RWPE1 (cell line): ENCODE results near the gene HPSE2.

ENCODE experiments used
- CTCF ChIA-PET: fragments of 350-600 bp; sonication (Branson Sonifier 250); formaldehyde crosslinking; extraction: SDS; loops from one replicate; lab custom pipeline; 2021; lab: Yijun Ruan, JAX
- POLR2A ChIA-PET: fragments of 400-600 bp; formaldehyde crosslinking; extraction: SDS; loops from one replicate; lab custom pipeline; 2020; ENCODE audit warnings: antibody characterized with exemption; ENCODE audit not compliant: low non-redundant PET; lab: Yijun Ruan, JAX
- DNase-seq: peaks from one replicate; pipeline ENCODE4 v3.0.0; 2012; ENCODE audit warnings: low spot score
- H3K27ac ChIP-seq: fragments of 450-650 bp; 2 replicates; pipeline ENCODE4 v1.5.1; 2017
- TF ChIP-seq, protein P1 (sequence below): fragments of 450-650 bp; conservative IDR thresholded peaks from 2 replicates; pipeline ENCODE4 v1.5.1; 2017; ENCODE audit warnings: low read depth, mild to moderate bottlenecking

Gene HPSE2

GRCh38 chr10:99232360-99232999 lies 3.2 kb downstream of the HPSE2 start:
- CTCF ChIA-PET, result no interaction called here
- DNase-seq, result no peak
- POLR2A ChIA-PET, result no interaction called here
- H3K27ac ChIP-seq, result no peak overlapping the region
- TF ChIP-seq, protein P1, sequence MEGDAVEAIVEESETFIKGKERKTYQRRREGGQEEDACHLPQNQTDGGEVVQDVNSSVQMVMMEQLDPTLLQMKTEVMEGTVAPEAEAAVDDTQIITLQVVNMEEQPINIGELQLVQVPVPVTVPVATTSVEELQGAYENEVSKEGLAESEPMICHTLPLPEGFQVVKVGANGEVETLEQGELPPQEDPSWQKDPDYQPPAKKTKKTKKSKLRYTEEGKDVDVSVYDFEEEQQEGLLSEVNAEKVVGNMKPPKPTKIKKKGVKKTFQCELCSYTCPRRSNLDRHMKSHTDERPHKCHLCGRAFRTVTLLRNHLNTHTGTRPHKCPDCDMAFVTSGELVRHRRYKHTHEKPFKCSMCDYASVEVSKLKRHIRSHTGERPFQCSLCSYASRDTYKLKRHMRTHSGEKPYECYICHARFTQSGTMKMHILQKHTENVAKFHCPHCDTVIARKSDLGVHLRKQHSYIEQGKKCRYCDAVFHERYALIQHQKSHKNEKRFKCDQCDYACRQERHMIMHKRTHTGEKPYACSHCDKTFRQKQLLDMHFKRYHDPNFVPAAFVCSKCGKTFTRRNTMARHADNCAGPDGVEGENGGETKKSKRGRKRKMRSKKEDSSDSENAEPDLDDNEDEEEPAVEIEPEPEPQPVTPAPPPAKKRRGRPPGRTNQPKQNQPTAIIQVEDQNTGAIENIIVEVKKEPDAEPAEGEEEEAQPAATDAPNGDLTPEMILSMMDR, result no peak

DNA sequence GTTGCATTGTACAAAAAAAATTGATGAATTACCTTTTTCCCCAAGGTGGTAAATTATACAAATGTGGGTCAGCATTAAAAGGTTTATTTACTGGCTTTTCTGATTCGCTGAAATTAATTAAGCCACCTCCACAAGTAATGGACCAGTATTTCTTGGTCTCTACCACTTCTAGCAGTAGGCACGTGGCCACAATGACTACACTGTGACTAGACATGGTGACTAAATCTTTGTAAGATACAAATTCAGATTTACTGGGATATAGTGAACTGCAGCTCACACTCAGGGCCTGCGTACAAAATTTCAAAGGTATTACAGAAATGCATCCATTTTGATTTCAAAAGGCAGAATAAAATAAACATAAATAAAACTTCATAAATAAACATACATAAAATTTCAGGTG lies 10.9 kb downstream of the HPSE2 start:
- no peak overlapping the region for H3K27ac ChIP-seq
- ChIA-PET POLR2A (no interaction called here), CTCF (no interaction called here)
- TF ChIP-seq, protein P1, result no peak
- no peak for DNase-seq

- no peak for DNase-seq
- TF ChIP-seq, protein P1, result no peak
- H3K27ac ChIP-seq, result no peak overlapping the region
- ChIA-PET POLR2A (no interaction called here), CTCF (interaction anchor here (0.6 kb wide), 1 partner anchor 40 kb away, joined by 3 read pairs; no protein-coding TSS in a partner anchor)
Observed at GRCh38 chr10:99207340-99207739, 28.3 kb downstream of the HPSE2 start.

- ChIA-PET POLR2A (no interaction called here), CTCF (no interaction called here)
- no peak overlapping the region for H3K27ac ChIP-seq
- TF ChIP-seq, protein P1, result no peak
- no peak for DNase-seq
Observed at GRCh38 chr10:99203310-99203709, 32.3 kb downstream of the HPSE2 start.

DNA sequence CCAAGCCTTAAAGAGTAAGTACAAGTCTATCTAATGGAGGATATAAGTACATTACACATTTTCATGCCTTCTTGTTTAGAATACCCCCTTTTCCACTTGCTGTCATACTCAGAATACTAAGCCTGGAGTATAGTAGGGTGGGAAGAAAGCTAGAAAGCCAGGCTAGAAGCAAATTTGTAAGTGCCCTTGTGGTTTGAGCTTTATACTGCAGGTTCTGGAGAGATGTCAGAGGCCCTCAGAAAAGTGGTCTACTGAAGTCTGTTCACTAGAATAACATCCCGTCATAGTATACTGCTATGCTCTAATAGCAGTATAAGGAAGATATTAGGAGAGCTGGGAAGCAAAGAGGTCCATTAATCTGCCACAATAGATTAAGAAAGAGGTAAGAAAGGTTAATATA lies 62.7 kb downstream of the HPSE2 start:
- POLR2A ChIA-PET, result no interaction called here
- H3K27ac ChIP-seq, result no peak overlapping the region
- TF ChIP-seq, protein P1, result no peak
- DNase-seq, result no peak
- CTCF ChIA-PET, result interaction anchor here (0.6 to 1.7 kb wide), 4 partner anchors 13 to 705 kb away, joined by 4 to 12 read pairs (median 5); no protein-coding TSS in a partner anchor

DNA sequence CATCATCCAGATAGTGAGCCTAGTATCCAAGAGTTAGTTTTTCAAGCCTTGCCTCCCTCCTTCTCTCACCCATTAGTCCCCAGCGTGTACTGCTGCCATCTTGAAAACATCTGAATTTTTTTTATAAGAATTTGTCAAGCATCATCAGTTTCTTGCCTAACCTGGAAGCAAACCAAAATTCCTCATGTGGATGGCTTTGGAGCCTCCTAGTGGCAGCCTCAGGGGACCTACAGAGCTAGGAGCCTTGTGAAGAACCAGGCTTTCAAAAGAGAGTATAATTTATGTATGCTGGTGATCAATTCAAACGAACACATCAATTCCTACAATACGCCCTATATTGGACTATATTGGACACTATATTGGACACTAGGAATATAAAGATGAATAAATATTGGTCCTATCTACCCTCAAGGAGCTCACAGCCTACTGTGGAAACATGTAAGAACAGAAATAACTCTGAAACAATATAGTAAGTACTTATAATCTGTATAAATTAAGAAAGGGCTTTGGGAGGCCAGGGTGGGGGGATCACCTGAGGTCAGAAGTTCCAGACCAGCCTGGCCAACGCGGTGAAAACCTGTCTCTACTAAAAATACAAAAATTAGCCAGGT lies 63.4 kb downstream of the HPSE2 start:
- ChIA-PET POLR2A (no interaction called here), CTCF (interaction anchor here (0.7 to 1.7 kb wide), 6 partner anchors 10 to 1056 kb away, joined by 3 to 12 read pairs (median 4); no protein-coding TSS in a partner anchor)
- no peak overlapping the region for H3K27ac ChIP-seq
- TF ChIP-seq, protein P1, result peak; percentile 47
- peak; percentile 67 for DNase-seq
